ENCODE measurements around the gene RNF115.
"Not testable (repeated sequence)": the region's sequence is repeated elsewhere in the genome, so short reads cannot be mapped to it uniquely, and the experiment has no call there.

Gene RNF115

DNA sequence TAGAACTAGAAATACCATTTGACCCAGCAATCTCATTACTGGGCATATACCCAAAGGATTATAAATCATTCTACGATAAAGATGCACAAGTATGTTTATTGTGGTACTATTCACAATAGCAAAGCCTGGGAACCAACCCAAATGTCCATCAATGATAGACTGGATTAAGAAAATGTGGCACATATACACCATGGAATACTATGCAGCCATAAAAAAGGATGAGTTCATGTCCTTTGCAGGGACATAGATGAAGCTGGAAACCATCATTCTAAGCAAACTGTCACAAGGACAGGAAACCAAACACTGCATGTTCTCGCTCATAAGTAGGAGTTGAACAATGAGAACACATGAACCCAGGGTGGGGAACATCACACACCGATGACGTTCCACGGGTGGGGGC, 97.7 kb downstream of the RNF115 start:
- DNase-seq, result not testable (repeated sequence)

DNA sequence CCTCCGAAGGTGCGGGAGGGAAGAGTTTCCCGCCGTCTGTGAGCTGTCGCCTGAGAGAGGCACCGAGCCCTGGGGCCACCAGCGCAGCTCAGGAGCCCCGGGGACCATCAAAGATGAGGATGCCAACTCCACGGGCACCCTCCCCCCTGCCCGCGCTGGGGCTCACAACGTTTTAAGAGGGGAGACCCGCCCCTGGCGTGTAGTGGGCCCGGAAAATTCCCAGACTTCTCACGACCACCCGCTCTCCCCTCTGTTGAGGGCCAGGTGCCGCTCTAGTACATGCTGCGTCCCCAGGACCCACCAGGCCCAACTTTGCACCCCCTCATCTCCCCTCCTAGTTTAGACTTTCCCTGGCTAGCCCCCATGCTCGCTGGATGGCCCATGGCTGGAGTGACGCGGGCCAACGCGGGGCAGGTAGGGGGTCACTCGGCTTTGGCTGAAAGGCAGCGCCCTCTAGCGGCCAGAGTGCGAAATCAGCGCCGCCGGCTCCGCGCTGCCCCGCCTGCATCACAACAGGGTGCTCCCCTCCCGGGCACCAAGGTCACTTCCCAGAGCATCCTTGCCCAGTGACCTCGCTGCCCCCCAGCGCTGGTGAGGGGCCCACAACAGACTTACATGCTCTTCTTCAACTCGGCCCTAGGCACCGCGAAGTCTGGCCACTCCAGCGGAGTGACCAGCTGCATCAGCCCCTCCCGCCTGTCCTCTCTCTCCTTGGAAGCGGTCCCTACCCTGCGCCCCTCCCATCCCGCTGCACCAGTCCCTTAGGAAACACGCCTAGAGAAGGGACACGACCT, 102.8 kb downstream of the RNF115 start:
- peak; percentile 72 for DNase-seq

DNA sequence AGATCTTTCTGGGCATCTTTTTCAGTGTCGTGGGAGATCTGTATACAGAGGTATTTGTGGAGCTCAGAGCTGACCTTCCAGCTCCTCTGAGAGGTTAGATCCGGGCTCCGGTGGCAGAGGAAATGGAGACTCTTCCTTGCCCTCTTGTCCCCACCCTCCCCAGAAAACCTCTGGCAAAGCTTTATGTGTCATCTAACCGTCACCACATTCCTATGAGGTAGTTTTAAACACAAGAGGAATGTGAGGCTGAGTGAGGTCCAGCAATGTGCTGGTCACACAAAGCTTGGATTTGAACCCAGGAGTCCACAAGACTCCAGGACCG, 103.4 kb downstream of the RNF115 start:
- no peak for DNase-seq

DNA sequence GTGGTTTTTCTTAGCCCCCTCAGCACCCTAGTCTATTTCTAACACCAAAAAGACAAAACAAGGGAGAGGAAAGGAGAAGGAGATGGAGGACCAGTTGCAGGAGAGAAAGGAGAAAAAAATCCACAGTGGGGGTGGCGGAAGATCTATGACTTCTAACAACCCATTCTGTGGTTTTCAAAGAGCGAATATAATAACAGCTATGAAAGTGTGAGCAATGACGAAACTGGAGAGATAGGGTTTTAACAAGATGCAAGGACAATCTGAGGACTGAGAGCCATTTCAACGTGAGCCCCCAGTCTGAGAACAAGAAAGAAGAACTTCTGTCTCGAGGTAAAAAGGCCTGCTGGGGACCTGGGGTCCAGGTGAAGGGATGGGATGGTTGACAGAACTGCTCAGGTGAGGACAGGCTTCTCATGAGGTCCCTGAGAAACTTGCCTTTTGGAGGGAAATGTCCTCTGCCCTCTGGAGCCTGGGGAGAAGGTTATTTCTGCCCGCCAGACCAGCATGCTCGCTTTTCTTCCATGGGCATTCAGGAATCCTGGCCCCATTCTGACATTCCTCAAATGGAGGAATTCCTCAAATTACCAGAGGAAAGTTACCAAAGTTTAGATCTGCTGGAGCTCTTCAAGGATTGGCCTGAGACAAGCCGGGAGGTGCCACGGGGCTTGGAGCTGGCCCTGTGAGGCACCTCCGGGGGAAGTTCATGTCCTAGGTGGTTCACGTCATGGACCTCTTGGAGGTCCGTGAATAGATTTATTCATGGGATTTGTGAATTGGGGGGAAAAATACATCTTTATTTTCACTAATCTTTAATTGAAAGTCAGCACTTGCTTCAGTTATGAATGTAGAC, 104.4 kb downstream of the RNF115 start, which contains the start of gene CD160:
CD160 (plus strand) TSS at position 270 of the 850 bp plus-strand sequence. CDS start 8,829 bp downstream, outside the sequence.
- DNase-seq, result peak; percentile 19

DNA sequence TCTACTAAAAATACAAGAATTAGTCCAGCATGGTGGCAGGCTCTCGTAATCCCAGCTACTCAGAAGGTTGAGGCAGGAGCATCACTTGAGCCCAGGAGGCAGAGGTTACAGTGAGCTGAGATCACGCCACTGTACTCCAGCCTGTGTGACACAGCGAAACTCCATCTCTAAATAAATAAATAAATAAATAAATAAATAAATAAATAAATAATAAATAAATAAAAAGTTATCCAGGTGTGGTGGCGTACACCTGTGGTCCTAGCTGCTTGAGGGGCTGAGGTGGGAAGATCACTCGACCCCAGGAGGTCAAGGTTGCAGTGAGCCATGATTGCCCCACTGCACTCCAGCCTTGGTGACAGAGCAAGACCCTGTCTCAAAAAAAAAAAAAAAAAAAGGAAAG, 105.4 kb downstream of the RNF115 start:
- not testable (repeated sequence) for DNase-seq

DNA sequence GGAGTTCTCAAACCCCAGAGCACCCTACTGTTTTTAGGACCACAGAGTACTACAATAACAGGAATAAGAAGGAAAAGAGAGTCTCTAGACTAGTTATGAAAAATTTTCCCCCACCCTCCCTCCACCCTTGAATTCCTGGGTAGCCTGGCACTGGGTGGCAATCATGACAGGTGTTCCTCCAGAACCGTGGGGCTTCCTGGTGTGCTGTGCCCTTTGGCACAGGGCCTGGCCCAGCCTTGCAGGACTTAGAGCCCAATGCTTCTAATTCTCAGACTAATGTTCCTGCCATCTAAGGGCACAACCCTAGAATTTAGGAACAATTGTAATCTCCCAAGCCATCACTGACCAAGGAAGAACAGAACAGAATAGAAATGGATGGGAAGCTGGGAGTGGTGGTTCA, 106.1 kb downstream of the RNF115 start:
- DNase-seq, result no peak

DNA sequence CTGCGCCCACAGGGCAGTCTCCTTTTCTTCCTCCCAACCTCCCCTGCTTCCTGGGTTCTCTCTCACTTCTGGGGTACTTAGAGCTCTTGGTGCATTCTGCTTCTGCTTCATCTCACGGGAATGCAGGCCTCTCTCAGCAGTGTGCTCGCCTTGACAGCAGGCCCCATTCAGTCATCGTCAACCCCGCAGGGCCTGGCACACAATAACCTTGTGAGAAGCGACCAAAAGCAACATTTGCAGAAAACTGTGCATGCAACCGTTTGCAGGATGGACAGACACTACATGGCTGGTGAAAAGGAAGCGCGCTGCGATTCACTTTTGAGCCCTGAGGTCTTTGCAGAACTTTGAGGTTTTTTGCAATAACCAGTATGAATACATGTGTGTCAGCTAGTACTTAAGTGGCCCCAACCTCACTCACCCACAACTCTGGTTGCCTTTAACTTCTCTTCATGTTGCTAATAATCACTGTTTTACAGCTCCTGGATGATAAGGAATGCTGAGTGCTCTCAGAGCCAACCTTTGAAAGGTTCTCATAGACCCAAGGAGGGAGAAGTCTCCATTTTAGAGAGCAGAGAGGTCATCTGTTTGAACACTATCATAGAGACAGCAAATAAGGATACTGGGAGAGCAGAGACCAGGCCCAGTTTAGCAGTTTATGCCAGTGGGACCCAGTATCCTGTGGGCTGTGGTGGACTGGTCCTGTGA, 107.1 kb downstream of the RNF115 start:
- no peak for DNase-seq

DNA sequence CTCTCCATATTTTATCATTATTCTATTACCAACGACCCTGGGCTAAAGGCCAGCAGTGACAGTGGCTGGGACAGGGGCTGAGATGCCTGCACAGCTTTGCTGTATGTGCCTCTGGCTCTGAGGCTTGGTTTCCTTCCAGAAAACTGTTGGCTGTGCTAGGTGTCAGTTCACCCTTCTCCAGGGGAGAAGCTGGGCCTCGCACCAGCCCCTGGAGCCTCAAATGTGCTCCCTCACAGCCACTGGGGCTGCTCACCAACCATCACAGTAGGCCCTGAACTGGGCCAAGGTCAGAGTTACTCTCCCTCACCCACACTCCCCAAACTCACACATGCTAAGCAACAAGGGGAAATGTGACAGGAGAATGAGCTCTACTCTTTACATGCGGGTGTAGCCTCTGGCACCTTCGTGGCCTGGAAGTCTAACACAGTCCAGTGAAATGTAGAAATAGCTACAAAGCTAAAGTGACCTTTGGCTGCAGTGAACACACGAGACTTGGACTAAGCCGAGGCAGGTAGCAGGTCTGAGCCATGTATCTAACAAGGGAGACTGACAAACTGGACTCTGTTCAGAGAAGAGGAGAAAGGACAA, 109.3 kb downstream of the RNF115 start:
- no peak for DNase-seq

DNA sequence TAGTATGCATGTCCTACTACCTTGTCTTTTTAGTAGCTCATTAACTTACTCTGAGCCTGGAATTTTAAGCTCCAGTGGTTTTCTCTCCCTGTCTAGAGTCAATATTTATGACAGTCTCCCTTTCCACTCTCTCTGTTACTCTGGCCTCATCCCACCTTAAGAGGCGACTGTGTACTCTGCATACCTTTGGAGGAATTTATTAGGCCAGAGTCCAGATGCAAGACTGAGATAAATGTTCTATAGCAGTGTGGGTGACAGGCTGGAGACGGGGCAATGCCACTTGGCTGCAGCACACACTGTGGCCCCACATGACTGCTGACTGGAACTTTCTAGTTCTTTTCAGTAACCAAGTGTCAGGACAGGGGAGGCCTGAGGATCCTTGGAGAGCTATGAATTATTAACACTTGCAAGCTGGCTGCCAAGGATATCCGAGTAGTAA, 112.7 kb downstream of the RNF115 start:
- no peak for DNase-seq

DNA sequence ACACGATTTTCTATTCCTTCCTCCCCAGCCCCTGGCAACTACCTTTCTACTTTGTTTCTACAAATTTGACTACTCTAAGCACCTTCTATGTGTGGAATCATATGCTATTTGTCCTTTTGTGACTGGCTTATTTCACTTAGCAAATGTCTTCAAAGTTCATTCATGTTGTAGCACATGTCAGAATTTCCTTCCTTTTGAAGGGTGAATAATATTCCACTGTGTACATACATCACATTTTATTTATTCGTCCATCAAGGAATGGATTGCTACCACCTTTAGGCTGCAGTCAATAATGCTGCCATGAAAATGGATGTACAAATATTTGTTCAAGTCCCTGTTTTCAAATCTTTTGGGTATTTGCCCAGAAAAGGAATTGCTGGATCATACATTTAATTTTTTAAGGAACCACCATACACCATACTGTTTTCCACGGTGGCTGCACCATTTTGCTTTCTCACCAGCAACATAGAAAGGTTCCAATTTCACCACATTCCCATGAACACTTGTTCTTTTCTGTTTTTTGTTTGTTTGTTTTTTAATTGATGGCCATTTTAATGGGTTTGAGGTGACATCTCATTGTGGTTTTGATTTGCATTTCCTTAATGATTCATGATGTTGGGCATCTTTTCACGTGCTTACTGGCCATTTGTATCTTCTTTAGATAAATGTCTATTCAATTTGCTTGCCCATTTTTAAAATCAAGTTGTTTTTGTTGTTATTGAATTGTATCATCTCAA, 113.4 kb downstream of the RNF115 start:
- no peak for DNase-seq

DNA sequence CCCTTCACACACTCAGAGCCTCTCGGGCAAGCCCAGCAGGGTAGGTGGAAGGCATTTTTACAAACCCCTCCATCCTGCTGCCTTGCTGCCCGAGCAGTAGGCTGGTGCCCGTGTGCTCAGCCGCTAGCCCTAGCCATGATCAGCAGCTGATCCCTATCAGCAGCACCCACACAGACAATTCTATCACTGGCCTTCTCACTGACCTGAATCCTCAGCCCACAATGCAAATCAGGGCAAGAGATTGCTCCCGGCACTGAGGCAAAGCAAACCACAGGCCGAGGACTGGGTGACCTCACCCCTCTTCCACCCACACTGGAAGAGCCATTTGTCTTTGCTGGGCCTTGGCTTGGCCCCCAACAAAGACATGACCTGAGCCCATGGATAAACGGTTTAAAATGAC, 115.8 kb downstream of the RNF115 start:
- no peak for DNase-seq

DNA sequence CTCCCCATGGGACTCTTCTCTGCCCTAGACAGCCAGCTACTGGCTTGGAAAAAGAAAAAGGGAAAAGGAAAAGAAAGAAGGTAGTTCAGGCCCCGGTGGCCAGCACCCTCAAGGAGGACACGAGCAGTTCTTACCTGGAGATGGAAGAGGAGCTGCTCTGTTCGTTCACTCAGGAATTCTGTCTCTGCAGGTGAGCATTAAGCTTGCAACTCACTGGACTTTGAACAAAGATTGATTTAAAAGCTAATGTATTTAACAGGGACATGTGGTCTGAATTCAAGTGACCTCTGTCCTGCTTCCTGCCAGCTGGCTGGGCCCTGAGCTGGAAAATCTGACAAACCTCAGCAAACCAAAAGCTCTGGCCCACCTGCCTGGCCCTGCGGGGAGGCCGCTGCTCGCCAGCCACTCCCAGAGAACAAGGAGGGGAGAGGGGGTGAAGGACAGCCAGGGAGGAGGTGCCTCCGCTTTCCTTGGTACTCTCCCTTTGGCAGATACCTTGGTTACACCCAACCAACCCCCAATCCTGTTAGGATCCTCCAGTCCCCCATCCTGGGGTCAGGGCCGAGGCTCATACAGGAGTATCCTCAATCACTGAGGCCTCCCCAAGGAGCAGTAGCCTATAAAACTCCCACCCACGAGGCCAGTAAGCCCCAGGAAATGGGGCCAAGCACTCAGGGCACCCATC, 116.6 kb downstream of the RNF115 start, which contains the start of gene PDZK1:
PDZK1 (minus strand) TSS at position 186 of the 685 bp plus-strand sequence. CDS start 19,347 bp downstream, outside the sequence.
- DNase-seq, result no peak

DNA sequence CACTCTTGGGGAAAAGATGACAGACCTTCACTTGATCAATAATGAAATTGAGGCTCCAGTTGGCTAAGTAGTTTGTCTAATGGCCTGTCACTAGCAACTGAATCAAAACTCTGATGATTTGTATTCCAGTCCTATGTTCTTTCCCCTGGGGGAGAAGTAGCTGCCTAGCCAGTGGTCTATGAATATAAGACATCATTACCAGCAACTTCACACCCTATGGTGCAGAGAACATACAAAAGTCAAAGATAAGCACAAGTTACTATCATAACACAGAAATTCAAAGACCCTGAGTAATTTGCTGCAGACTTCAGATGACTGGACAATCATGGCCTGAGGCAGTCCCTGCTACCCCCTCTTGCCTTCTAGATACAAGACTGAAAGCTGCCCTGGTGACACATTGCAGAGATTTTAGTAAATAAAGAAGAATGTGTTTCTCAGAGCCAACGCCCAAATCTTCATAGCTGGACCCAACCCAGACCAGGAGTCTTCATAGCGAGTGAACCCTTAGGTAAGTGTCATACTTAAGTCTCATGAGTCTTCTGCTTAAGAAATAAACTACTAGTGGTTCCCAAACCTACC, 117.7 kb downstream of the RNF115 start:
- DNase-seq, result no peak

DNA sequence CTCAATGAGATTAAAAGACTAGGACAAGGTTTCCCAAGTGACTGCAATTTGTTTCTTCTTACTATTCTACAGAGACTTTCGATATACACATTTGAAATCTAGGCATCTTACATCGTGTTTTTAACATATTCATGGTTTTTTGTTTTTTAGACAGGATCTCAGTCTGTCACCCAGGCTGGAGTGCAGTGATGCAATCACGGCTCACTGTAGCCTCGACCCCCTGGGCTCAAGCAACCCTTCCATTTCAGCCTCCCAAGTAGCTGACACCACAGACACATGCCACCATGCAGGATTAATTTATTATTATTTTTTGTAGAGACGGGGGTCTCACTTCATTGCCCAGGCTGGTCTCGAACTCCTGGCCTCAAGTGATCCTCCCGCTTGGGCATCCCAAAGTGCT, 118.3 kb downstream of the RNF115 start:
- DNase-seq, result no peak

DNA sequence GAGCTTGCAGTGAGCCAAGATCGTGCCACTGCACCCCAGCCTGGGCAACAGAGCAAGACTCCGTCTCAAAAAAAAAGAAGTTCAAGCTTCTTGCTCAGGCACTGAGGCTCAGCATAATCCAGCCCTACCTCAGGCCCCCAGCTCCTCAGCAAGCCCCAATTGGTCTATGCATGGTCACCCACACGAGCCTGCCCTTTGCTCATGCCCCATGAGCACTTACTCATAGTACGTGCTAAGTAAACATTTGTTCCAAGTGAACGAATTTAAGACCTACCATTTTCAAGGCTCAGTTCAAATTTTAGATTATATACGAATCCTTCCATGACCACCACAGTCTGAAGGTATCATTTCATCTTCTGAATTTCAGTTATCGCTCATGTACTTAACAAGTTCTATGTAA, 121.1 kb downstream of the RNF115 start:
- no peak for DNase-seq

DNA sequence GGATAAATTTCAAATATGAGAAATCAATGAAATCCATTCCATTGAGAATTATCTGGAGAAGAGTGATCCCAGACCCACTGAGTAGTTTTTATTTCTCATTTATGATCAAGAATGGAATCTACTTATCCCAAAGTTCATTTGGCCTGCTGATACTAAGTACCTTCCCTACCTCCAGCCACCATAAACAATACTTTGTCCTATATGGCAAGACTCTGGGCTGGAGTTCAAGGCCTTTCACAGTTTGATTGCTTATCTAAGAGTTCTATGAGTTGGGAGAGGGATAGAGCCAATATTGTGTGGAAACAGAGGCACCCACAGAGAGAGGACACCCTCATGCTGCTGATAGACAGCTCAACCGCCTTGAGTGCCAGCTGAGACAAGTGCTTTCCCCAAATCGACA, 121.8 kb downstream of the RNF115 start:
- DNase-seq, result no peak

DNA sequence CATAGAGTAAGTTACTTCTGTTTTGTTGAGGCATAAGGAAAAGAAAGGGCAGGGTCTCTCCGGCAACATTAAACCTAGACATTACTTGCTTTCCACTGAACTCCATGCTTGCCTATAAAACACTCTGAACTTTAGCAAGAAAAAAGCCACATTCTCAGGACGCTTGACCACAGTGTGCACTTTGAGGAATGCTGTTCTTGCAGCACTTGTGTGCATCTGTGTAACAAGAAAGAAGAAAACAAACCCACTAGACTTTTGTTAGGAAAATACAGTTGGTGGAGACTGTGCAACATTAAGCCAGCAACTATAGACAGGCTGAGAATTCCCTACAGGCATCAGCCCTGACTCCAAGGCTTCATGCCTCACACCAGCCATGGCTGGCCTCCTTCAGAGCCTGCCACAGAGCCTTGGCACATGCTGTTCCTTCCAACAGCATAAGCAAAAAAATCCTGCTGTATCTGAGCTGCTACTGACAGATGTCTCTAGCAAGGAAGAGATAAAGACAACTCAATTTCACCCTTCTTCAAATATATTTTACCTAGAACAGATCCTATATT, 122.5 kb downstream of the RNF115 start:
- no peak for DNase-seq

DNA sequence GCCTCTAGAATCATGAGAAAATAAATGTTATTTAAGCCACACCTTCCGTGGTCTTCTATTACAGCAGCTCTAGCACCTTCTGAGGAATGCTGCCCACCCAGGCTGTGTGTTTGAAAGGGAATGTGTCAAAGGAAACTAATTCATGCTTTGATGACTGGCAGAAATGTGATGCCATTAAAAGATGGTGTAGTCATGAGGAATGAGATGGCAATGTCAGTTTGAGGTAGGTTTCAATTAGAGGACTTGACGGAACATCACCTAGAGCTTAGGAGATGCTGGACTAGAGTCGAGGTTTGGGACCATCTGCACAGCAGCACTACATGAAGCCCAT, 127.3 kb downstream of the RNF115 start:
- DNase-seq, result no peak

DNA sequence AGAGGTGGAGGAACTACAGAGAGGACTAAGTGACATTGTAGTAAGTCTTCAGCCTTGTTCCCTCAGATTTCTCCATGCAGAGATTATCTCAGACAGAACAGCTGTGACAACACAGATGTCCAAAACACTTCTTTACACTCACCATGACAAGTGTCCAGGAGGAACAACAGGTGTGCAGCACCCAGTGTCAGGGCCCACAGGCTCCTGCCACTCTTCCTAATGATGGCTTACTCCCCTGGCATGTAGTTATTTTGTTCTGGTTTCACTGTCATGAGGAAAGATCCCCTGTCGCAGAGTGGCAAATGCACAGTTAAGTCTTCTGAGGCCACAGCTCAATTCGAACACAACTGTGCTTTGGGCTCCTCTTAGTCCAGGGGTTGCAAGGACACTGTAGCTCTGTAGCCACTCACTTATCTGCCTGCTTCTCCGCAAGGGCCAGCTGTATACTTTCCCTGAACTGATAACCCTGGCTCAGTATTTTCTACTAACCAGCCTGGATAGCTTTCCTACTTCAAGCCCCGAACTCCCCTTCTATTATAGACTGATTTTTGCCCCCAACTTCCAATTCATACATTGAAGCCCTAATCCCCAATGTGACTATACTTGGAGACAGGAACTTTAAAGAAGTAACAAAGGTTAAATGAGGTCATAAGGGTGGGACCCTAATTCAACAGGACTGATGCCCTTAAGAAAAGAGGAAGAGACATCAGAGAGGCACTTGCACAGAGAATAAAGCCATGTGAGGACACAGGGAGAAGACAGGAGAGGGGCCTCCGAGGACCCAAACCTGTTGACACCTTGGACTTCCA, 127.9 kb downstream of the RNF115 start:
- DNase-seq, result no peak

DNA sequence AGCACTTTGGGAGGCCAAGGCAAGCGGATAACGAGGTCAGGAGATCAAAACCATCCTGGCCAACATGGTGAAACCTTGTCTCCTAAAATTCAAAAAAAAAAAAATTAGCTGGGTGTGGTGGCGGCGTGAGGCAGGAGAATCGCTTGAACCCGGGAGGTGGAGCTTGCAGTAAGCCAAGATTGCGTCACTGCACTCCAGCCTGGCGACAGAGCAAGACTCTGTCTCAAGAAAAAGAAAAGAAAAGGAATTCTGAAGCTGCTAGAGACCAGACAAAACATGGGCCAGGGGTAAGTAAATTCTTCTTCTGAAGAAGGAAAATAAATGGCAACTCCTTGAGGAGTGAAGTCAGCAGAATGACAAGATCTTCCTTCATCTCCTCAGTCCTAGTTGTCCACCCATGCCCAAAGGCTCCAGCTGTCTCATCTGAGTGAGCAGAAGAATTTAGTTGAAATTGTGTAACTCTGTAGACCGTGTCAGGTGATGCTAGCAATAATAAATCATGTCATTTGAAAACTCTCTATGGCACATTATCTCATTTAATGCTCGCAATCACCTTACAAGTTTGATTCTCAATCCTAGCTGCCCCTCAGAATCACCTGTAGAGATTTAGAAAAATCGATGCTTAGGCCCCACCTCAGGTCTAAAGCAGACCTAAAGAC, 131.0 kb downstream of the RNF115 start:
- DNase-seq, result no peak
